Psoas muscle (tissue), 8 donors: ENCODE data around the gene R3HCC1L. TPM values are rescaled to one million over a fixed set of nuclear protein-coding genes. Genes with fewer than 3 reads are reported as not detected.

Experiments used
- ATAC-seq, 4 donors: fragments of 200-7000 bp; cut with Tn5 transposase; one replicate each; pipeline ENCODE4 v1.9.1; 2020; ENCODE audit warnings: moderate library complexity in 3 of 4, mild to moderate bottlenecking in 2 of 4
- DNase-seq, 2 donors: peaks; one replicate each; pipeline ENCODE4 v3.0.0-alpha.2; 2020
- H3K27ac ChIP-seq: fragments of 200-600 bp; one replicate; pipeline ENCODE4 v1.8.0; 2022
- H3K27me3 ChIP-seq, 3 donors: fragments of 200-600 bp in 1 of 3; one replicate each; pipeline versions ENCODE4 v1.6.1 to v1.8.0; 2013 to 2022; ENCODE audit warnings: low read length in 2 of 3, mild to moderate bottlenecking in 2 of 3, moderate library complexity in 1 of 3; ENCODE audit not compliant: insufficient read depth in 3 of 3
- H3K36me3 ChIP-seq, 2 donors: fragments of 200-600 bp in 1 of 2; one replicate each; pipeline versions ENCODE4 v1.6.1 to v1.8.0; 2013 to 2022; ENCODE audit warnings: low read depth in 1 of 2, mild to moderate bottlenecking in 1 of 2, moderate library complexity in 1 of 2; ENCODE audit not compliant: insufficient read depth in 1 of 2
- H3K4me1 ChIP-seq: fragments of 200-600 bp; one replicate; pipeline ENCODE4 v1.8.0; 2022
- H3K4me3 ChIP-seq: fragments of 200-600 bp; one replicate; pipeline ENCODE4 v1.8.0; 2022; ENCODE audit warnings: mild to moderate bottlenecking
- H3K9me3 ChIP-seq: fragments of 200-600 bp; one replicate; pipeline ENCODE4 v1.8.0; 2022
- CTCF ChIP-seq: fragments of 200-600 bp; IDR thresholded peaks from one replicate; pipeline ENCODE4 v1.8.0; 2022; ENCODE audit warnings: antibody characterized with exemption
- WGBS, 3 donors: extraction: QIAGEN DNeasy Blood & Tissue Kit; methylation state at CpG; one replicate each; pipeline versions ENCODE4 v1.1.6 to v1.1.7; 2013; 5-methylcytosine and 5-hydroxymethylcytosine counted together
- intact Hi-C, 2 donors: fragments of 100-400 bp; cut with DNase I; formaldehyde crosslinking; loops; one replicate each; pipeline versions ENCODE4 v1.11.0 to v1.14.2; 2022
- polyA plus RNA-seq, 3 donors: library from polyadenylated mRNA; stranded (reverse); fragments of 200-250 nt; gene quantifications; one replicate each; pipeline ENCODE4 v1.2.3, GENCODE V29; 2013
- total RNA-seq, 4 donors: library from RNA; stranded (reverse); fragmentation: NEBNext Ultra II Directional in 2 of 4; extraction: Animal tissue kit (Norgen Biotek cat#: 25700) in 2 of 4; gene quantifications; one replicate each; pipeline versions ENCODE4 v1.2.1 to v1.2.4, GENCODE V29; 2021 to 2023
- donor health status: healthy with polysubstance abuse.
- donor health status: DM: no; HTN: no; CAD: no; lungs with moderate emphysema.
- donor health status: Bipolar disorder and iron deficiency.
- donor health status: healthy.
- donor health status: DM: yes; HTN: yes; CAD: no.
- donor health status: DM: no; HTN: no; CAD: no.
- donor health status: DM: no; HTN: no; CAD: no.
- donor health status: DM: yes; HTN: yes; CAD: no.

R3HCC1L gene
- total and polyA plus RNA-seq, 7 donors: 5.2 to 18.3 (median 6.2) TPM

GRCh38 chr10:98262571-98262970 is 128.1 kb downstream of the R3HCC1L start:
- intact Hi-C loops: loop anchor here (1.0 to 10.0 kb wide), 3 partner anchors 45 to 162 kb away; no protein-coding TSS in a partner anchor
- peak; percentile 77 to 93 for DNase-seq
- peaks cover 0 to 8% of the 10 kb centered on the region in 2 donors for H3K36me3 ChIP-seq
- H3K9me3 ChIP-seq: no peaks in the 10 kb centered on the region
- TF ChIP-seq CTCF: peak; percentile 68
- H3K4me3 ChIP-seq: no peak overlapping the region
- WGBS, 3 donors: 29 to 45% (median 31%) methylated on average over 7 of the region's 7 CpGs
- ATAC-seq: peak; percentile 83 to 86 (median 85)
- H3K27ac ChIP-seq: no peak overlapping the region
- peaks cover 23% of the 10 kb centered on the region for H3K4me1 ChIP-seq
- no peaks in the 10 kb centered on the region for H3K27me3 ChIP-seq

GRCh38 chr10:98263088-98263487 is 128.6 kb downstream of the R3HCC1L start:
- no peaks in the 10 kb centered on the region for H3K27me3 ChIP-seq
- TF ChIP-seq CTCF: no peak
- WGBS, 3 donors: 95% methylated on average over 7 of the region's 7 CpGs
- H3K27ac ChIP-seq: no peak overlapping the region
- intact Hi-C loops: loop anchor here in 1 of 2 donors (5.0 to 10.0 kb wide), 2 partner anchors 44 to 162 kb away; no protein-coding TSS in a partner anchor
- DNase-seq (no peak), ATAC-seq (no peak)
- peaks cover 23% of the 10 kb centered on the region for H3K4me1 ChIP-seq
- peaks cover 0 to 4% of the 10 kb centered on the region in 2 donors for H3K36me3 ChIP-seq
- no peaks in the 10 kb centered on the region for H3K9me3 ChIP-seq
- no peak overlapping the region for H3K4me3 ChIP-seq

- Histone ChIP-seq H3K9me3 (no peaks in the 10 kb centered on the region), H3K27me3 (no peaks in the 10 kb centered on the region), H3K27ac (no peak overlapping the region), H3K4me1 (peaks cover 27% of the 10 kb centered on the region), H3K36me3 (no peaks in the 10 kb centered on the region), H3K4me3 (no peak overlapping the region)
- intact Hi-C loops: loop anchor here (5.0 to 10.0 kb wide), 3 partner anchors 43 to 160 kb away; no protein-coding TSS in a partner anchor
- no peak for TF ChIP-seq CTCF
- 80 to 86% (median 82%) methylated on average over 12 of the region's 12 CpGs for WGBS, 3 donors
- ATAC-seq (no peak), DNase-seq (no peak)
These were observed 130.1 kb downstream of the R3HCC1L start for GRCh38 chr10:98264378-98265065.

- Histone ChIP-seq H3K9me3 (no peaks in the 10 kb centered on the region), H3K4me1 (peaks cover 39% of the 10 kb centered on the region), H3K27ac (peak overlapping the region; percentile 88), H3K36me3 (no peaks in the 10 kb centered on the region), H3K27me3 (no peaks in the 10 kb centered on the region), H3K4me3 (peak overlapping the region; percentile 71)
- ATAC-seq: peak in 1 of 4 donors; percentile 17
- TF ChIP-seq CTCF: no peak
- intact Hi-C loops: loop anchor here (5.0 to 10.0 kb wide), 2 partner anchors 147 to 159 kb away; no protein-coding TSS in a partner anchor
- 43 to 59% (median 48%) methylated on average over 17 of the region's 17 CpGs for WGBS, 3 donors
- no peak for DNase-seq
These were observed 131.2 kb downstream of the R3HCC1L start for GRCh38 chr10:98265403-98266378.
